Panc1 (cell line): ENCODE results near the gene EEA1. TPM values are rescaled to one million over a fixed set of nuclear protein-coding genes. Genes with fewer than 3 reads are reported as not detected.

ENCODE experiments used
- ATAC-seq: fragments of 200-7000 bp; cut with Tn5 transposase; 2 replicates; pipeline ENCODE4 v1.9.1; 2020; ENCODE audit warnings: mild to moderate bottlenecking, moderate library complexity
- BruUV-seq: library from RNA; stranded (reverse); fragments of 400-500 nt; replicated peaks from 2 replicates; lab custom pipeline; 2021; lab: Mats Ljungman, UMichigan
- CTCF ChIA-PET: fragments of 300-600 bp; sonication (Branson Sonifier 250); formaldehyde crosslinking; loops from one replicate; lab custom pipeline; 2022; ENCODE audit warnings: antibody characterized with exemption; lab: Charles Lee
- POLR2A ChIA-PET: fragments of 300-600 bp; sonication (Branson Sonifier 250); formaldehyde crosslinking; loops from one replicate; lab custom pipeline; 2022; ENCODE audit warnings: antibody characterized with exemption; lab: Charles Lee
- DNase-seq: peaks from one replicate; pipeline ENCODE4 v3.0.0-alpha.2; 2010; ENCODE audit warnings: low read depth, low spot score
- H3K27ac ChIP-seq: 2 replicates; pipeline ENCODE4 v1.5.1; 2011; ENCODE audit warnings: mild to moderate bottlenecking, low read length, inconsistent platforms
- H3K27me3 ChIP-seq: fragments of 200-500 bp; sonication (Bioruptor generic); 2 replicates; pipeline ENCODE4 v1.6.0; 2014; ENCODE audit warnings: low read length, inconsistent platforms; ENCODE audit not compliant: control insufficient read depth, insufficient read depth
- H3K36me3 ChIP-seq: fragments of 200-500 bp; sonication (Bioruptor generic); 2 replicates; pipeline ENCODE4 v1.5.1; 2014; ENCODE audit warnings: inconsistent platforms, mild to moderate bottlenecking, low read length, moderate library complexity; ENCODE audit not compliant: control insufficient read depth, insufficient read depth
- H3K4me1 ChIP-seq: 2 replicates; pipeline ENCODE4 v1.5.1; 2011; ENCODE audit warnings: inconsistent platforms, mild to moderate bottlenecking, low read length, moderate library complexity; ENCODE audit not compliant: control insufficient read depth, insufficient read depth
- H3K4me3 ChIP-seq, 2 experiments: 2 replicates each; pipeline ENCODE4 v1.5.1; 2011 to 2012; ENCODE audit warnings: low read depth in 2 of 2, low read length in 2 of 2, mild to moderate bottlenecking in 2 of 2, inconsistent platforms in 1 of 2, moderate library complexity in 1 of 2
- H3K9me3 ChIP-seq: fragments of 200-500 bp; sonication (Bioruptor generic); 2 replicates; pipeline ENCODE4 v1.5.1; 2014; ENCODE audit warnings: low read depth, mild to moderate bottlenecking, inconsistent platforms, low read length, moderate library complexity; ENCODE audit not compliant: control insufficient read depth, insufficient read depth
- CTCF ChIP-seq: fragments of 450-650 bp; IDR thresholded peaks from 2 replicates; pipeline ENCODE4 v1.5.1; 2017; ENCODE audit warnings: mild to moderate bottlenecking
- POLR2AphosphoS5 ChIP-seq: IDR thresholded peaks from 2 replicates; pipeline ENCODE4 v1.6.1; 2012; ENCODE audit warnings: mild to moderate bottlenecking, low read depth, low read length, moderate library complexity
- REST ChIP-seq, 2 experiments: IDR thresholded peaks; 2 replicates each; pipeline ENCODE4 v1.6.1; 2011 to 2012; ENCODE audit warnings: low read depth in 2 of 2, control low read depth in 1 of 2, low read length in 1 of 2, mild to moderate bottlenecking in 1 of 2, moderate library complexity in 1 of 2; ENCODE audit not compliant: insufficient read depth in 1 of 2
- SIN3A ChIP-seq: IDR thresholded peaks from 2 replicates; pipeline ENCODE4 v1.6.1; 2012; ENCODE audit warnings: low read depth, mild to moderate bottlenecking, low read length, moderate library complexity, borderline replicate concordance; ENCODE audit not compliant: insufficient read depth
- TCF7L2 ChIP-seq: IDR thresholded peaks from 2 replicates; pipeline ENCODE4 v1.6.1; 2011; ENCODE audit warnings: mild to moderate bottlenecking, low read depth, low read length, inconsistent platforms
- in situ Hi-C: cut with HindIII; loops from 2 replicates; pipeline ENCODE4 v1.10.0; 2016; ENCODE audit warnings: low sequenced_read_pairs, low pct_unique_long_range_greater_than_20kb
- intact Hi-C: fragments of 100-400 bp; cut with micrococcal nuclease; formaldehyde crosslinking; loops from one replicate; pipeline ENCODE4 v1.10.0; 2022; ENCODE audit not compliant: unreplicated experiment
- total RNA-seq: library from RNA; stranded (reverse); gene quantifications from one replicate; pipeline ENCODE4 v1.2.1, GENCODE V29; 2021; ENCODE audit not compliant: unreplicated experiment

Gene EEA1
- total RNA-seq, 1 experiment from 2014 or later = 15.1 TPM

GRCh38 chr12:92912052-92912451, 17.0 kb downstream of the EEA1 start:
- ATAC-seq (no peak), DNase-seq (no peak)
- Histone ChIP-seq H3K4me3 (no peak overlapping the region), H3K27me3 (no peaks in the 10 kb centered on the region), H3K4me1 (no peaks in the 10 kb centered on the region), H3K9me3 (peaks cover 6% of the 10 kb centered on the region; the same call in 1 of the 2 replicates), H3K27ac (no peak overlapping the region), H3K36me3 (no peaks in the 10 kb centered on the region)
- in situ Hi-C loops = no loop called here
- no TSS peak for BruUV-seq
- ChIA-PET CTCF (no interaction called here), POLR2A (no interaction called here)
- TF ChIP-seq SIN3A (no peak), REST (IDR thresholded peaks at IDR 0.05; ENCODE audit: insufficient read depth in 1 of 2, low read depth in 2 of 2, low read length in 1 of 2) (no peak), CTCF (no peak), POLR2AphosphoS5 (no peak), TCF7L2 (no peak)
- intact Hi-C loops = no loop called here

GRCh38 chr12:92911339-92911738, 17.8 kb downstream of the EEA1 start:
- Histone ChIP-seq H3K27ac (no peak overlapping the region), H3K27me3 (no peaks in the 10 kb centered on the region), H3K4me1 (no peaks in the 10 kb centered on the region), H3K36me3 (no peaks in the 10 kb centered on the region), H3K9me3 (peaks cover 6% of the 10 kb centered on the region; the same call in 1 of the 2 replicates), H3K4me3 (no peak overlapping the region)
- no peak for TF ChIP-seq POLR2AphosphoS5
- no peak for TF ChIP-seq REST (IDR thresholded peaks at IDR 0.05; ENCODE audit: insufficient read depth in 1 of 2, low read depth in 2 of 2, low read length in 1 of 2)
- no peak for TF ChIP-seq TCF7L2
- TF ChIP-seq SIN3A = no peak
- TF ChIP-seq CTCF = no peak
- intact Hi-C loops = no loop called here
- DNase-seq (no peak), ATAC-seq (no peak)
- POLR2A ChIA-PET = interaction anchor here (0.6 kb wide), 1 partner anchor 8 kb away, joined by 8 read pairs; no protein-coding TSS in a partner anchor
- in situ Hi-C loops = no loop called here
- CTCF ChIA-PET = no interaction called here
- BruUV-seq = no TSS peak
